Ascending aorta (tissue), 2 donors: ENCODE data around the gene STAB1. TPM values are rescaled to one million over a fixed set of nuclear protein-coding genes. Genes with fewer than 3 reads are reported as not detected.

ENCODE experiments used
- DNase-seq, 2 donors: peaks; one replicate each; pipeline ENCODE4 v3.0.0-alpha.2; 2019; ENCODE audit warnings: low spot score in 2 of 2
- H3K27ac ChIP-seq, 2 donors: fragments of 200-600 bp; sonication (generic); one replicate each; pipeline ENCODE4 v1.5.1; 2016 to 2017; ENCODE audit warnings: mild to moderate bottlenecking in 1 of 2
- H3K27me3 ChIP-seq: fragments of 200-600 bp; sonication (generic); one replicate; pipeline ENCODE4 v1.5.1; 2017
- H3K36me3 ChIP-seq, 2 donors: fragments of 200-600 bp; sonication (generic); one replicate each; pipeline ENCODE4 v1.5.1; 2016
- H3K4me1 ChIP-seq, 2 donors: fragments of 200-600 bp; sonication (generic); one replicate each; pipeline ENCODE4 v1.5.1; 2016 to 2017; ENCODE audit warnings: mild to moderate bottlenecking in 1 of 2
- H3K4me3 ChIP-seq, 2 donors: fragments of 200-600 bp; sonication (generic); one replicate each; pipeline ENCODE4 v1.5.1; 2016 to 2017; ENCODE audit warnings: mild to moderate bottlenecking in 1 of 2
- H3K9me3 ChIP-seq, 2 donors: fragments of 200-600 bp; sonication (generic); one replicate each; pipeline ENCODE4 v1.5.1; 2016
- CTCF ChIP-seq, 3 experiments: fragments of 200-600 bp in 2 of 3; fragments of 450-650 bp in 1 of 3; sonication (generic) in 2 of 3; IDR thresholded peaks; one replicate each; pipeline ENCODE4 v1.5.1; 2016 to 2019; ENCODE audit warnings: antibody characterized with exemption in 3 of 3, mild to moderate bottlenecking in 1 of 3, moderate library complexity in 1 of 3
- intact Hi-C: fragments of 100-400 bp; cut with DNase I; formaldehyde crosslinking; loops from one replicate; pipeline ENCODE4 v1.15.1; 2023
- total RNA-seq: library from RNA; depleted of rRNA; stranded (reverse); fragments of >200 nt; gene quantifications from one replicate; pipeline ENCODE4 v1.1.0, GENCODE V29; 2016

STAB1 gene
- total RNA-seq, 1 donor from 2014 or later = 363 TPM

- H3K9me3 ChIP-seq = no peaks in the 10 kb centered on the region
- H3K36me3 ChIP-seq = no peaks in the 10 kb centered on the region
- DNase-seq = no peak
- no peak for TF ChIP-seq CTCF (IDR thresholded peaks at IDR 0.05)
- H3K4me3 ChIP-seq = no peak overlapping the region
- H3K4me1 ChIP-seq = no peaks in the 10 kb centered on the region
- H3K27ac ChIP-seq = no peak overlapping the region
- intact Hi-C loops = no loop called here
- no peaks in the 10 kb centered on the region for H3K27me3 ChIP-seq
These were observed 11.3 kb downstream of the STAB1 start for GRCh38 chr3:52506266-52506966.

- Histone ChIP-seq H3K4me1 (no peaks in the 10 kb centered on the region), H3K9me3 (no peaks in the 10 kb centered on the region), H3K36me3 (no peaks in the 10 kb centered on the region), H3K27me3 (no peaks in the 10 kb centered on the region), H3K4me3 (no peak overlapping the region), H3K27ac (no peak overlapping the region)
- DNase-seq = no peak
- intact Hi-C loops = no loop called here
- TF ChIP-seq CTCF (IDR thresholded peaks at IDR 0.05) = no peak
These were observed 12.2 kb downstream of the STAB1 start for GRCh38 chr3:52507359-52507758.

- intact Hi-C loops = no loop called here
- Histone ChIP-seq H3K27ac (no peak overlapping the region), H3K27me3 (no peaks in the 10 kb centered on the region), H3K36me3 (no peaks in the 10 kb centered on the region), H3K4me1 (no peaks in the 10 kb centered on the region), H3K9me3 (no peaks in the 10 kb centered on the region), H3K4me3 (no peak overlapping the region)
- TF ChIP-seq CTCF (IDR thresholded peaks at IDR 0.05) = no peak
- no peak for DNase-seq
These were observed 14.7 kb downstream of the STAB1 start for GRCh38 chr3:52509753-52510328.

GRCh38 chr3:52511509-52511908, 16.4 kb downstream of the STAB1 start:
- Histone ChIP-seq H3K27ac (no peak overlapping the region), H3K27me3 (no peaks in the 10 kb centered on the region), H3K36me3 (no peaks in the 10 kb centered on the region), H3K4me1 (no peaks in the 10 kb centered on the region), H3K4me3 (no peak overlapping the region), H3K9me3 (no peaks in the 10 kb centered on the region)
- TF ChIP-seq CTCF (IDR thresholded peaks at IDR 0.05) = no peak
- intact Hi-C loops = no loop called here
- no peak for DNase-seq

GRCh38 chr3:52512105-52512504, 17.0 kb downstream of the STAB1 start:
- Histone ChIP-seq H3K27me3 (no peaks in the 10 kb centered on the region), H3K36me3 (no peaks in the 10 kb centered on the region), H3K4me3 (no peak overlapping the region), H3K9me3 (no peaks in the 10 kb centered on the region), H3K27ac (no peak overlapping the region), H3K4me1 (no peaks in the 10 kb centered on the region)
- TF ChIP-seq CTCF (IDR thresholded peaks at IDR 0.05) = no peak
- intact Hi-C loops = no loop called here
- DNase-seq = no peak
